Posterior vena cava (tissue), 2 donors: ENCODE data around the gene IPCEF1. TPM values are rescaled to one million over a fixed set of nuclear protein-coding genes. Genes with fewer than 3 reads are reported as not detected.
"Not testable (repeated sequence)": the region's sequence is repeated elsewhere in the genome, so short reads cannot be mapped to it uniquely, and the experiment has no call there.

Experiments used
- DNase-seq: peaks from one replicate; pipeline ENCODE4 v3.0.0-alpha.2; 2020; ENCODE audit warnings: low spot score
- intact Hi-C, 2 donors: fragments of 100-400 bp; cut with DNase I; formaldehyde crosslinking; loops; one replicate each; pipeline versions ENCODE4 v1.14.1 to v1.14.2; 2022 to 2023
- total RNA-seq, 2 donors: library from RNA; stranded (reverse); fragmentation: NEBNext Ultra II Directional; extraction: Animal tissue kit (Norgen Biotek cat#: 25700); gene quantifications; one replicate each; pipeline ENCODE4 v1.2.1, GENCODE V29; 2021
- donor health status: DM: yes; HTN: yes; CAD: no.
- donor health status: DM: yes; HTN: yes; CAD: no.

IPCEF1 gene
- total RNA-seq, 2 donors from 2014 or later, result 3.7 to 4.0 TPM

- no peak for DNase-seq
- intact Hi-C loops, result no loop called here
Measured at GRCh38 chr6:154202339-154202738, 154.3 kb downstream of the IPCEF1 start.

- intact Hi-C loops, DNase-seq: not testable (repeated sequence)
Measured at GRCh38 chr6:154201688-154202087, 154.9 kb downstream of the IPCEF1 start.

GRCh38 chr6:154197196-154197860, 159.3 kb downstream of the IPCEF1 start:
- DNase-seq, result no peak
- intact Hi-C loops, result no loop called here

GRCh38 chr6:154196333-154196885, 160.2 kb downstream of the IPCEF1 start:
- no peak for DNase-seq
- intact Hi-C loops, result no loop called here

- DNase-seq, result no peak
- intact Hi-C loops, result no loop called here
Measured at GRCh38 chr6:154187714-154188113, 168.9 kb downstream of the IPCEF1 start.

- no peak for DNase-seq
- intact Hi-C loops, result no loop called here
Measured at GRCh38 chr6:154187203-154187602, 169.4 kb downstream of the IPCEF1 start.

GRCh38 chr6:154179434-154179833, 177.2 kb downstream of the IPCEF1 start:
- DNase-seq, result no peak
- intact Hi-C loops, result no loop called here

- DNase-seq, intact Hi-C loops: not testable (repeated sequence)
Measured at GRCh38 chr6:154172393-154172792, 184.2 kb downstream of the IPCEF1 start.

- intact Hi-C loops, result no loop called here
Measured at GRCh38 chr6:154170106-154170505, 186.5 kb downstream of the IPCEF1 start.

GRCh38 chr6:154169193-154169847, 187.3 kb downstream of the IPCEF1 start:
- no peak for DNase-seq
- intact Hi-C loops, result no loop called here

More at GRCh38 chr6:154170106-154170505, 186.5 kb downstream of the IPCEF1 start:
- no peak for DNase-seq

GRCh38 chr6:154167126-154167525, 189.5 kb downstream of the IPCEF1 start:
- intact Hi-C loops, result no loop called here
- DNase-seq, result no peak

- DNase-seq, result no peak
- intact Hi-C loops, result no loop called here
Measured at GRCh38 chr6:154166140-154166539, 190.5 kb downstream of the IPCEF1 start.

- no peak for DNase-seq
- intact Hi-C loops, result no loop called here
Measured at GRCh38 chr6:154165478-154165877, 191.1 kb downstream of the IPCEF1 start.

GRCh38 chr6:154164397-154164796, 192.2 kb downstream of the IPCEF1 start:
- intact Hi-C loops, result no loop called here
- DNase-seq, result peak; percentile 83

GRCh38 chr6:154161689-154162088, 194.9 kb downstream of the IPCEF1 start:
- intact Hi-C loops, result no loop called here

GRCh38 chr6:154159126-154159525, 197.5 kb downstream of the IPCEF1 start:
- no peak for DNase-seq
- intact Hi-C loops, result loop anchor here in 1 of 2 donors (10.0 kb wide), 1 partner anchor 126 kb away; no protein-coding TSS in a partner anchor

More at GRCh38 chr6:154161689-154162088, 194.9 kb downstream of the IPCEF1 start:
- DNase-seq, result no peak

GRCh38 chr6:154157706-154158105, 198.9 kb downstream of the IPCEF1 start:
- DNase-seq, result no peak
- intact Hi-C loops, result loop anchor here in 1 of 2 donors (10.0 kb wide), 1 partner anchor 127 kb away; no protein-coding TSS in a partner anchor

GRCh38 chr6:154157082-154157481, 199.5 kb downstream of the IPCEF1 start:
- no peak for DNase-seq
- intact Hi-C loops, result loop anchor here in 1 of 2 donors (10.0 kb wide), 1 partner anchor 128 kb away; no protein-coding TSS in a partner anchor

- DNase-seq, result no peak
- intact Hi-C loops, result loop anchor here in 1 of 2 donors (10.0 kb wide), 1 partner anchor 128 kb away; no protein-coding TSS in a partner anchor
Measured at GRCh38 chr6:154156135-154156896, 200.3 kb downstream of the IPCEF1 start.
